ENCODE data around the gene SETX. TPM values are rescaled to one million over a fixed set of nuclear protein-coding genes. Genes with fewer than 3 reads are reported as not detected.

The SETX gene
- total and polyA plus RNA-seq, 8 donors: 11.1 to 23.1 (median 14.5) TPM

DNA sequence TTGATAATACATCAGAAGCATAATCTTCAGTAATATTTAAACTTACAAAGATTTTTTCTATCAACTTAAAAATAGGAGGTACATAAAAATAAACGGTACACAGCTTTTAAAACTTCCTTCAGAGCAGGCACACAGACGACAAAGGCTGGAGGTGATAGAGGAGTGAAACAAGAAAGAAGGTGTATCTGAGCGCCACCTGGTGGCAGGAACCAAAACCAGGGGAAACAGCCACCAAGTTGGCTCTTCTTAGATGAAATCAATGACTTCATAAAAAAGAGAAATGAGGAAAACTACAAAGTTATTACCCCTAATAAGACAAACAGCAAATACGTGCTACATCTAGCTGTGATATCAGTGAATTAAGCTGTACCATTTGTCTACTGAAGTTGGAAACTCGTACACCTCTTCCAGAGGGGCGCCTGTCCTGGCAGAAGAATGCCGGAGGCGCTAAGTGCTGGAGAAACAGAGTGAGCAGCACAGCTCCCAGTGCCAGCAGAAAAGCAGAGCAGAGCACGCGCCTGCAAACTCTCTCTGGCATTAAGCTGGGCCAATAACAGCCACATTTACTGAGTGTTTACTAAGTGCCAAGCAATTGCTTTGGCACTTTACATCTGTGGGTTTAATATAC, 85.9 kb downstream of the SETX start:
- FAIRE-seq: no peak
- Histone ChIP-seq H3K27ac (no peak overlapping the region), H3K4me1 (no peaks in the 10 kb centered on the region), H3K27me3 (no peaks in the 10 kb centered on the region), H3K36me3 (peaks cover 0 to 19% (median 18%) of the 10 kb centered on the region in 3 donors), H3K9me3 (no peaks in the 10 kb centered on the region), H3K4me3 (no peak overlapping the region)
- WGBS, 2 donors: 49 to 52% methylated on average over 10 of the region's 10 CpGs
- DNase-seq: peak in 3 of 6 donors; percentile 60 to 82 (median 70)
- peak; percentile 81 to 86 (median 86) for ATAC-seq
- intact Hi-C loops (cut with DNase I): loop anchor here in 1 of 3 donors (10.0 kb wide), 1 partner anchor 504 kb away; no protein-coding TSS in a partner anchor
- TF ChIP-seq, protein P1, sequence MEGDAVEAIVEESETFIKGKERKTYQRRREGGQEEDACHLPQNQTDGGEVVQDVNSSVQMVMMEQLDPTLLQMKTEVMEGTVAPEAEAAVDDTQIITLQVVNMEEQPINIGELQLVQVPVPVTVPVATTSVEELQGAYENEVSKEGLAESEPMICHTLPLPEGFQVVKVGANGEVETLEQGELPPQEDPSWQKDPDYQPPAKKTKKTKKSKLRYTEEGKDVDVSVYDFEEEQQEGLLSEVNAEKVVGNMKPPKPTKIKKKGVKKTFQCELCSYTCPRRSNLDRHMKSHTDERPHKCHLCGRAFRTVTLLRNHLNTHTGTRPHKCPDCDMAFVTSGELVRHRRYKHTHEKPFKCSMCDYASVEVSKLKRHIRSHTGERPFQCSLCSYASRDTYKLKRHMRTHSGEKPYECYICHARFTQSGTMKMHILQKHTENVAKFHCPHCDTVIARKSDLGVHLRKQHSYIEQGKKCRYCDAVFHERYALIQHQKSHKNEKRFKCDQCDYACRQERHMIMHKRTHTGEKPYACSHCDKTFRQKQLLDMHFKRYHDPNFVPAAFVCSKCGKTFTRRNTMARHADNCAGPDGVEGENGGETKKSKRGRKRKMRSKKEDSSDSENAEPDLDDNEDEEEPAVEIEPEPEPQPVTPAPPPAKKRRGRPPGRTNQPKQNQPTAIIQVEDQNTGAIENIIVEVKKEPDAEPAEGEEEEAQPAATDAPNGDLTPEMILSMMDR (IDR thresholded peaks at IDR 0.05): peak; percentile 64 to 81 (median 76)

DNA sequence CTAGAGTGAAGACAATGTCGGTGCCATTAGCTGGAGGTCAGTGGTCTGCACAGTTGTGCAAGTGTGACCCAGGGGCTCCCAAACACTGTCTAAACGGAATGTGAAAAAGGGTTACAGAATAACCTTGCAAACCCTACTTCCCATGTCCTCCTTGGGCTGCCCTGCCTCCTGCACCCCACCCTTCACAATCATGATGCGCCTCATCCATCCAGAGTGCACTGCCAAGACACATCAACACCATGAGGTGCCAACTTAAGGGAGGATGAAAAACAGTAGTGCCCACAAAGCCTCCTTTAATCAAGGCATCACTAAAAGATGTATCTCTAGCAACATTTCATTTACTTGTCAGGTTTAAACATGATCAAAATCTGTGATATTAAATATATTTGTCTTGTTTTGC, 87.1 kb downstream of the SETX start:
- DNase-seq: no peak
- Histone ChIP-seq H3K9me3 (no peaks in the 10 kb centered on the region), H3K27ac (no peak overlapping the region), H3K36me3 (peaks cover 0 to 30% (median 8%) of the 10 kb centered on the region in 3 donors), H3K27me3 (no peaks in the 10 kb centered on the region), H3K4me1 (no peaks in the 10 kb centered on the region), H3K4me3 (no peak overlapping the region)
- no peak for FAIRE-seq
- 87 to 89% methylated on average over 3 of the region's 3 CpGs for whole genome bisulfite sequencing, 2 donors
- TF ChIP-seq, protein P1 (IDR thresholded peaks at IDR 0.05): no peak
- intact Hi-C loops (cut with DNase I): loop anchor here in 1 of 3 donors (10.0 kb wide), 1 partner anchor 503 kb away; no protein-coding TSS in a partner anchor
- ATAC-seq: no peak

DNA sequence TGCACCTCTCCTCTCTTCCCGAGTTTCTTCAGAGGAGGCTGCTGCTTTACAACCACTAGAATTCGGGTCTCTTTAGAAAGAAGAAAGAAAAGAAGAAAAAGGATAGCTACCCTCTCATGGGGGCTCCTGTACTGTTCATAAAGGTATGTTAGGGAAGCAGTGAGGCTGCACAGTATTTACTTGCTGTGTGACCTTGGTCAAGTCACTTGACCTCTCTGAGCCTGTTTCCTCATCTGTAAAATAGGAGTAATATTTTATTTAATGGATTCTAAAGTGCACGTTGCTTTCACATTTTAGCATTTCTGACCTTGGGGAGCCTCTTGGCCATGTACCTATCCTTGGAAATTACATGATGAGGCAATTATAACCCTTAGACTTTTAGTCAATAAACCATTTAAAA, 88.8 kb downstream of the SETX start:
- intact Hi-C loops (cut with DNase I): loop anchor here in 1 of 3 donors (10.0 kb wide), 1 partner anchor 501 kb away; no protein-coding TSS in a partner anchor
- Histone ChIP-seq H3K27ac (no peak overlapping the region), H3K4me3 (no peak overlapping the region), H3K27me3 (no peaks in the 10 kb centered on the region), H3K4me1 (no peaks in the 10 kb centered on the region), H3K9me3 (no peaks in the 10 kb centered on the region), H3K36me3 (peaks cover 0 to 29% (median 8%) of the 10 kb centered on the region in 3 donors)
- FAIRE-seq (no peak), ATAC-seq (no peak), DNase-seq (no peak)
- TF ChIP-seq, protein P1 (IDR thresholded peaks at IDR 0.05): no peak
- 68 to 76% methylated on average over 3 of the region's 3 CpGs for WGBS, 2 donors

DNA sequence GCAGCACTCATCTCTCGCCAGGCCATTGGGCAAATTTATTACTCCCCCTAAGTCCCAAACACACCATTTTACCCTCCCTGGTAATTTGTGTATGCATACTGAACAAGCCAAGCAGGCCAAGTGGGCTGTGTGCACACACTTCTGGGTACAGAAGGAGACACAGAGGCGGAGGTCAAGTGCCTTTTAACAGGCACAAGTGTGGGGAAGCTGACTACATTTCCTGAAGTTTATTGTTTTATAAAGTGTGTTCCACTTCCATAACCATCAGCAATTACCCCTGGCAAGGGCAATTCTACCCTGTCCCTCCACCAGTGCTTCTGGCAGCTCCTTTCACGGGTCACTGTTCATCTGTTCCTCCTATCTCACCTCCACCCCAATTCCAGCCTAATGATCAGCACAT, 93.9 kb downstream of the SETX start:
- Histone ChIP-seq H3K9me3 (no peaks in the 10 kb centered on the region), H3K27me3 (no peaks in the 10 kb centered on the region), H3K4me3 (no peak overlapping the region), H3K36me3 (peaks cover 0 to 25% (median 8%) of the 10 kb centered on the region in 3 donors), H3K27ac (no peak overlapping the region), H3K4me1 (no peaks in the 10 kb centered on the region)
- WGBS, 2 donors: 81 to 88% methylated on average over 3 of the region's 3 CpGs
- no peak for ATAC-seq
- FAIRE-seq: no peak
- TF ChIP-seq, protein P1 (IDR thresholded peaks at IDR 0.05): no peak
- no peak for DNase-seq
- intact Hi-C loops (cut with DNase I): loop anchor here in 1 of 3 donors (10.0 kb wide), 1 partner anchor 496 kb away; no protein-coding TSS in a partner anchor
